ENCODE results near the gene AQP7.
"Not testable (repeated sequence)": the region's sequence is repeated elsewhere in the genome, so short reads cannot be mapped to it uniquely, and the experiment has no call there.

The AQP7 gene

GRCh38 chr9:33402371-33402770 is at the start of gene AQP7:
Gene AQP7, minus strand, starts transcription at chr9:33402568. Its CDS starts 1,306 bp downstream, at chr9:33401262.
- DNase-seq (ENCODE audit: extremely low spot score, insufficient read length, low read depth); FAIRE-seq: not testable (repeated sequence)

GRCh38 chr9:33450621-33451146 is 48.3 kb upstream of the AQP7 start:
- FAIRE-seq (no peak), DNase-seq (ENCODE audit: extremely low spot score, insufficient read length, low read depth) (no peak)

- DNase-seq (ENCODE audit: extremely low spot score, insufficient read length, low read depth) (no peak), FAIRE-seq (no peak)
These were observed 47.3 kb upstream of the AQP7 start for GRCh38 chr9:33449715-33450114.

- DNase-seq (ENCODE audit: extremely low spot score, insufficient read length, low read depth): no peak
- FAIRE-seq: no peak
These were observed 45.6 kb upstream of the AQP7 start for GRCh38 chr9:33447799-33448553.

- FAIRE-seq: no peak
- peak; percentile 30 for DNase-seq (ENCODE audit: extremely low spot score, insufficient read length, low read depth)
These were observed 44.8 kb upstream of the AQP7 start, which contains the start of gene AQP3 for GRCh38 chr9:33446946-33447798. Gene AQP3, minus strand, starts transcription at chr9:33447593. Its CDS starts 63 bp downstream, at chr9:33447530.

GRCh38 chr9:33446240-33446945 is 44.0 kb upstream of the AQP7 start:
- DNase-seq (ENCODE audit: extremely low spot score, insufficient read length, low read depth) (peak; percentile 58), FAIRE-seq (peak; percentile 99)

- DNase-seq (ENCODE audit: extremely low spot score, insufficient read length, low read depth) (no peak), FAIRE-seq (peak; percentile 24)
These were observed 43.2 kb upstream of the AQP7 start for GRCh38 chr9:33445389-33446239.

- DNase-seq (ENCODE audit: extremely low spot score, insufficient read length, low read depth): no peak
- FAIRE-seq: no peak
These were observed 41.2 kb upstream of the AQP7 start for GRCh38 chr9:33443464-33444154.

GRCh38 chr9:33443047-33443446 is 40.7 kb upstream of the AQP7 start:
- FAIRE-seq (no peak), DNase-seq (ENCODE audit: extremely low spot score, insufficient read length, low read depth) (no peak)

GRCh38 chr9:33442125-33442524 is 39.8 kb upstream of the AQP7 start:
- DNase-seq (ENCODE audit: extremely low spot score, insufficient read length, low read depth): no peak

GRCh38 chr9:33440609-33441008 is 38.2 kb upstream of the AQP7 start:
- DNase-seq (ENCODE audit: extremely low spot score, insufficient read length, low read depth) (no peak), FAIRE-seq (no peak)

More at GRCh38 chr9:33442125-33442524, 39.8 kb upstream of the AQP7 start:
- no peak for FAIRE-seq

GRCh38 chr9:33440204-33440603 is 37.8 kb upstream of the AQP7 start:
- DNase-seq (ENCODE audit: extremely low spot score, insufficient read length, low read depth) (no peak), FAIRE-seq (no peak)

GRCh38 chr9:33439731-33440130 is 37.4 kb upstream of the AQP7 start:
- no peak for FAIRE-seq
- DNase-seq (ENCODE audit: extremely low spot score, insufficient read length, low read depth): no peak

GRCh38 chr9:33438926-33439680 is 36.7 kb upstream of the AQP7 start:
- no peak for FAIRE-seq
- DNase-seq (ENCODE audit: extremely low spot score, insufficient read length, low read depth): no peak

GRCh38 chr9:33437898-33438297 is 35.5 kb upstream of the AQP7 start:
- DNase-seq (ENCODE audit: extremely low spot score, insufficient read length, low read depth): no peak
- FAIRE-seq: no peak

GRCh38 chr9:33437205-33437604 is 34.8 kb upstream of the AQP7 start:
- no peak for DNase-seq (ENCODE audit: extremely low spot score, insufficient read length, low read depth)
- FAIRE-seq: no peak

- FAIRE-seq (no peak), DNase-seq (ENCODE audit: extremely low spot score, insufficient read length, low read depth) (no peak)
These were observed 34.1 kb upstream of the AQP7 start for GRCh38 chr9:33436445-33436844.

- FAIRE-seq (no peak), DNase-seq (ENCODE audit: extremely low spot score, insufficient read length, low read depth) (no peak)
These were observed 33.5 kb upstream of the AQP7 start for GRCh38 chr9:33435821-33436277.
